Uterus (tissue), 4 donors: ENCODE results near the gene MAGI2. TPM values are rescaled to one million over a fixed set of nuclear protein-coding genes. Genes with fewer than 3 reads are reported as not detected.

Experiments
- DNase-seq, 2 donors: peaks; one replicate each; pipeline ENCODE4 v3.0.0-alpha.2; 2019 to 2020
- H3K27ac ChIP-seq, 2 donors: fragments of 200-600 bp; sonication (generic); 1 replicate in 1 of 2; 2 replicates in 1 of 2; pipeline ENCODE4 v1.5.1; 2016 to 2018
- H3K27me3 ChIP-seq, 2 donors: fragments of 200-600 bp; sonication (generic); one replicate each; pipeline ENCODE4 v1.5.1; 2018 to 2019; ENCODE audit warnings: control low read depth in 1 of 2
- H3K36me3 ChIP-seq, 2 donors: fragments of 200-600 bp; sonication (generic); one replicate each; pipeline ENCODE4 v1.5.1; 2019; ENCODE audit warnings: control low read depth in 1 of 2
- H3K4me1 ChIP-seq, 2 donors: fragments of 200-600 bp; sonication (generic); one replicate each; pipeline ENCODE4 v1.5.1; 2018 to 2019; ENCODE audit warnings: control low read depth in 1 of 2
- H3K4me3 ChIP-seq, 2 donors: fragments of 200-600 bp; sonication (generic); 1 replicate in 1 of 2; 2 replicates in 1 of 2; pipeline ENCODE4 v1.5.1; 2018 to 2019; ENCODE audit warnings: mild to moderate bottlenecking in 1 of 2
- H3K9me3 ChIP-seq, 2 donors: fragments of 200-600 bp; sonication (generic); one replicate each; pipeline ENCODE4 v1.5.1; 2019; ENCODE audit warnings: control low read depth in 1 of 2
- POLR2A ChIP-seq, 2 donors: fragments of 450-650 bp; IDR thresholded peaks; one replicate each; pipeline ENCODE4 v1.6.1; 2016; ENCODE audit warnings: antibody characterized with exemption in 2 of 2, mild to moderate bottlenecking in 1 of 2, moderate library complexity in 1 of 2
- intact Hi-C: fragments of 100-400 bp; cut with DNase I; formaldehyde crosslinking; loops from one replicate; pipeline ENCODE4 v1.15.1; 2023; ENCODE audit warnings: low total_unique reads
- total RNA-seq, 4 donors: library from RNA; depleted of rRNA in 3 of 4; stranded (reverse); fragments of >200 nt in 3 of 4; gene quantifications; one replicate each; pipeline versions ENCODE4 v1.1.0 to v1.2.4, GENCODE V29; 2014 to 2023
- TF ChIP-seq, protein P1 (sequence below), 4 experiments: fragments of 200-600 bp in 2 of 4; fragments of 450-650 bp in 2 of 4; sonication (generic) in 2 of 4; IDR thresholded peaks; one replicate each; pipeline ENCODE4 v1.5.1; 2016 to 2019; ENCODE audit warnings: antibody characterized with exemption in 4 of 4, mild to moderate bottlenecking in 2 of 4, moderate library complexity in 1 of 4
- donor health status: DM: yes; HTN: yes; CAD: no.

The MAGI2 gene
- total RNA-seq, 4 donors from 2014 or later: 5.3 to 23.2 (median 13.8) TPM

DNA sequence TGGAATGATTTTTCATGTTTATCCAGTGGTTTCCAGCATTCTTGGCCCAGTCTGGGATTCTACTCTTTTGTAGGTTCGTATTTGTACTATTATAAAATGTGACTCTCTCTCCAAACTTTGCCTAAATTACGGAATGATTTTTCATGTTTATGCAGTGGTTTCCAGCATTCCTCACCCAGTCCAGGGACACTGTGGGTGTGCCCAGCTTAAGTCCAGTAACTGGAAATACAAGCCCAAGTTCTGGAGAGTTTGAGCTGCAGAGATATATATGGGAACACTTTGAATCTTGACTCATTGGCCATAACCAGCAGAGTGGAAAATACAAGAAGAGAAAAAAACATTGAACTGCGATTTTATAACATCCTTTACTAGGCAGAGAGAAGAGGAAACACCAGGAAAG, 5.9 kb upstream of the MAGI2 start:
- no peak for TF ChIP-seq POLR2A (IDR thresholded peaks at IDR 0.05)
- TF ChIP-seq, protein P1, sequence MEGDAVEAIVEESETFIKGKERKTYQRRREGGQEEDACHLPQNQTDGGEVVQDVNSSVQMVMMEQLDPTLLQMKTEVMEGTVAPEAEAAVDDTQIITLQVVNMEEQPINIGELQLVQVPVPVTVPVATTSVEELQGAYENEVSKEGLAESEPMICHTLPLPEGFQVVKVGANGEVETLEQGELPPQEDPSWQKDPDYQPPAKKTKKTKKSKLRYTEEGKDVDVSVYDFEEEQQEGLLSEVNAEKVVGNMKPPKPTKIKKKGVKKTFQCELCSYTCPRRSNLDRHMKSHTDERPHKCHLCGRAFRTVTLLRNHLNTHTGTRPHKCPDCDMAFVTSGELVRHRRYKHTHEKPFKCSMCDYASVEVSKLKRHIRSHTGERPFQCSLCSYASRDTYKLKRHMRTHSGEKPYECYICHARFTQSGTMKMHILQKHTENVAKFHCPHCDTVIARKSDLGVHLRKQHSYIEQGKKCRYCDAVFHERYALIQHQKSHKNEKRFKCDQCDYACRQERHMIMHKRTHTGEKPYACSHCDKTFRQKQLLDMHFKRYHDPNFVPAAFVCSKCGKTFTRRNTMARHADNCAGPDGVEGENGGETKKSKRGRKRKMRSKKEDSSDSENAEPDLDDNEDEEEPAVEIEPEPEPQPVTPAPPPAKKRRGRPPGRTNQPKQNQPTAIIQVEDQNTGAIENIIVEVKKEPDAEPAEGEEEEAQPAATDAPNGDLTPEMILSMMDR (IDR thresholded peaks at IDR 0.05): no peak
- DNase-seq: no peak
- H3K27ac ChIP-seq: no peak overlapping the region
- H3K9me3 ChIP-seq: no peaks in the 10 kb centered on the region
- H3K27me3 ChIP-seq: no peaks in the 10 kb centered on the region
- no peak overlapping the region for H3K4me3 ChIP-seq
- no peaks in the 10 kb centered on the region for H3K36me3 ChIP-seq
- intact Hi-C loops: no loop called here
- H3K4me1 ChIP-seq: peaks cover 0 to 8% of the 10 kb centered on the region in 2 donors

DNA sequence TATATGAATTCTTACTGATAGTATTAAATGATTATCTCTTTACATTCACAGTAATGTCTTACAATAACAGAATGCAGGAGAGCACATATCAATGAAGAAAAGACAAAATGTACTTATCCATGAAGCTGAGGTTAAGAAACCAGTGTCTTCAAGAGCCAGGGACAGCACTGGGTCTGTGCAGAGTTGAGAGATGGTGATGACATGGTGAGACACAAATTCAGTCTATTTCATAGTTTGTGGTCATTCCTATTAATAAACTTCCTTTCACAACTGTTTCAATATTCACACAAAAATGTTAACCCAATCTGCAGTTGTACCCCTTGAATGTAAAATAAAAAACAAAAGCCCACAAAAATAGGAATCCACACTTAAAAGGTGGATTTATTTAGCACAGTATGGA, 5.3 kb upstream of the MAGI2 start:
- no peaks in the 10 kb centered on the region for H3K27me3 ChIP-seq
- H3K4me3 ChIP-seq: no peak overlapping the region
- H3K27ac ChIP-seq: no peak overlapping the region
- no peak for TF ChIP-seq POLR2A (IDR thresholded peaks at IDR 0.05)
- TF ChIP-seq, protein P1 (IDR thresholded peaks at IDR 0.05): no peak
- no peaks in the 10 kb centered on the region for H3K9me3 ChIP-seq
- peaks cover 0 to 8% of the 10 kb centered on the region in 2 donors for H3K4me1 ChIP-seq
- no peak for DNase-seq
- H3K36me3 ChIP-seq: no peaks in the 10 kb centered on the region
- intact Hi-C loops: no loop called here

DNA sequence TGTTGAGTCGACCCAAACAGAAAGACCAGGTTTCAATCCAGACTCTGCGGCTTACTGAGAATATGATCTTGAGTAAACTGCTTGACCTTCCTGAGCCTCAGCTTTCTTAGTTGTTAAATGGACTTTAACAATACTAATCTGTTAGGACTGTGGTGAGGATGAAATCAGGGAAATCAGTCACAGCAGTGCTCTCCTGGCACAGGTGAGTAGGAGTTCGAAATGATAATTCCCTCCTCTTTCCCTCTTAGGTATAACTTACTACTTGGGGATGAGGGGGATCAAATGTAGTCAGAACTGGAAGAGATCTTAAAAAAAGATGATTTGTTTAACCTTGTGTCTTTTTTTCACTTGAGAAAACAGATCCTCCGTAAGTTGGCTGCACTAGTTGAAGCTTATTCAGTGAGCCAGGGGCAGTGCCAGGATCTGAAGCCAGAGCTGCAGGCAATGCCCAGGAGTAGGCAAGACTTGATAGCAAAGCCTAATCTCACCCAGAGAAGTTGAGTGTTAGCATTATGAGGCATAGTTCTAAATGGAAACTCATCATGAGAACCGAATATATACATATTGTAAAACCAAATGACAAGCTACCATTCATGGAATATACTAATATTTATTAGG, 1.8 kb upstream of the MAGI2 start:
- no peaks in the 10 kb centered on the region for H3K27me3 ChIP-seq
- no peak for TF ChIP-seq POLR2A (IDR thresholded peaks at IDR 0.05)
- TF ChIP-seq, protein P1 (IDR thresholded peaks at IDR 0.05): no peak
- intact Hi-C loops: no loop called here
- no peak for DNase-seq
- H3K27ac ChIP-seq: peak overlapping the region; percentile 94 to 97
- H3K36me3 ChIP-seq: no peaks in the 10 kb centered on the region
- no peaks in the 10 kb centered on the region for H3K9me3 ChIP-seq
- peak overlapping the region; percentile 83 to 85 for H3K4me3 ChIP-seq
- H3K4me1 ChIP-seq: peaks cover 0 to 8% of the 10 kb centered on the region in 2 donors

DNA sequence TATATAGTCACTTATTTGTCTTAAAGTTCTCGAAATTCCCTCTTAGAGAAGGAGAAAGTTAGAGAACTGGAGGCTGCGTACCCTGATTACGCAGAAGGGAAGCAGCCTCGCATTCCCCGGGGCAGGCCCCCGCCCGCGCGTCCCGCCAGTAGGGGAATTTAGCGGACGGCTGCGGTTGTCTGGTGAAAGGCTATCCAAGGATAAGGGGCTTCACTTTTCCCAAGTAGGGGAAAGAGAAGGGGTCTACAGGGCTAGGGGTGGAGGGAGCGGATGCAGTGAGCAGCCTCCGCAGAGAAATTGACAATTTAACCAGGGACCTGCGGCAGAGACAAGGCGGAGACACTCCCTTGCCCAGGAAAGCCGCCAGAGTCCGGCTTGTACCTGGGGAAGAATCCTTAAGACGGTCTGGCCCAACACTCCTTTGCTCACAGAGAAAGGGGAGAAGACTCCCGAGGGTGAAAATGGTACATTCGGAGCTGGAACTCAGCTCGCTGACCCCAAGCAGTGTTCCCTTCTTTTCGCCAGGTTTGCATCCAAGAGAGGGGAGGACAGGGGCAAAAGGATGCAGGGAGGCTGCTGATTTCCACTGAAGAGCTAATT, 994 bp upstream of the MAGI2 start:
- H3K9me3 ChIP-seq: no peaks in the 10 kb centered on the region
- H3K27ac ChIP-seq: peak overlapping the region; percentile 94 to 97
- TF ChIP-seq, protein P1 (IDR thresholded peaks at IDR 0.05): no peak
- no peak for TF ChIP-seq POLR2A (IDR thresholded peaks at IDR 0.05)
- peak overlapping the region; percentile 83 to 85 for H3K4me3 ChIP-seq
- intact Hi-C loops: no loop called here
- DNase-seq: peak; percentile 37 to 39
- H3K36me3 ChIP-seq: no peaks in the 10 kb centered on the region
- H3K27me3 ChIP-seq: no peaks in the 10 kb centered on the region
- peaks cover 0 to 8% of the 10 kb centered on the region in 2 donors for H3K4me1 ChIP-seq

DNA sequence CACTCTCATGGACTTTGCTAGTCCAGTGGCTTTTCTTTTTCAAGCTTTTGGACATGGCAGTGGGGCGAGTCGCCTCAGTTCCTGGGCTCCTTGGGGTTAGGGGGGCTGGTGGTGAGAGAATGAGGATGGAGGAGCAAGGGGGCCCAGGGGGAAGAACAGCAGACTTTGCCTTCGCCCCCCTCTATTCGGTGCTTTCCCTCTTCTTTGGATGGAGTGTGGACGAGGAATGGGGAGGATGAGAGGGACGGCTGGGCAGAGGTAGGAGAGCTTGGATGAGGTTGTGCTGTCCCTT, 255 bp downstream of the MAGI2 start:
- H3K4me3 ChIP-seq: peak overlapping the region; percentile 83 to 85
- DNase-seq: peak in 1 of 2 donors; percentile 19
- peaks cover 0 to 8% of the 10 kb centered on the region in 2 donors for H3K4me1 ChIP-seq
- H3K36me3 ChIP-seq: no peaks in the 10 kb centered on the region
- H3K9me3 ChIP-seq: no peaks in the 10 kb centered on the region
- TF ChIP-seq, protein P1 (IDR thresholded peaks at IDR 0.05): no peak
- no peak for TF ChIP-seq POLR2A (IDR thresholded peaks at IDR 0.05)
- peak overlapping the region; percentile 94 to 97 for H3K27ac ChIP-seq
- intact Hi-C loops: no loop called here
- H3K27me3 ChIP-seq: no peaks in the 10 kb centered on the region
